Measurements from ENCODE around the gene DGKI. TPM values are rescaled to one million over a fixed set of nuclear protein-coding genes. Genes with fewer than 3 reads are reported as not detected.

DGKI gene
- polyA plus RNA-seq (2011; rRNA removed): 1.3 and 1.4 TPM in 2 replicates
- polyA minus RNA-seq (2011; rRNA and poly(A)+ RNA removed): 7.3 and 8.2 TPM in 2 replicates

- TF ChIP-seq CTCF (IDR thresholded peaks at IDR 0.05; ENCODE audit: insufficient read depth, low read depth, low read length): no peak
- no peak for DNase-seq (ENCODE audit: low read depth)
- Histone ChIP-seq H3K27me3 (ENCODE audit: control insufficient read depth, insufficient read depth, low read length) (no peaks in the 10 kb centered on the region), H3K36me3 (ENCODE audit: control insufficient read depth, insufficient read depth, low read length) (no peaks in the 10 kb centered on the region; the same call in 1 of the 2 replicates), H3K4me3 (ENCODE audit: low read depth, low read length) (peak within 1 kb of the TSS; percentile 36)
- ChIA-PET POLR2A (no interaction called here), CTCF (interaction anchor here (0.6 to 1.6 kb wide), 4 partner anchors 11 to 193 kb away, joined by 3 to 4 read pairs (median 3); no protein-coding TSS in a partner anchor)
Measured at GRCh38 chr7:137846827-137847567, at the start of gene DGKI. DGKI (minus strand) TSS chr7:137846974.

GRCh38 chr7:137895301-137896221 lies 48.8 kb upstream of the DGKI start:
- TF ChIP-seq CTCF (IDR thresholded peaks at IDR 0.05; ENCODE audit: insufficient read depth, low read depth, low read length): no peak
- ChIA-PET CTCF (interaction anchor here (2.5 to 6.0 kb wide), 2 partner anchors 113 to 239 kb away, joined by 7 to 39 read pairs; no protein-coding TSS in a partner anchor), POLR2A (interaction anchor here (0.6 kb wide), 1 partner anchor 987 kb away, joined by 3 read pairs; no protein-coding TSS in a partner anchor)
- no peak for DNase-seq (ENCODE audit: low read depth)
- peaks cover 17% of the 10 kb centered on the region for H3K36me3 ChIP-seq (ENCODE audit: control insufficient read depth, insufficient read depth, low read length)
- no peak overlapping the region for H3K4me3 ChIP-seq (ENCODE audit: low read depth, low read length)
- no peaks in the 10 kb centered on the region for H3K27me3 ChIP-seq (ENCODE audit: control insufficient read depth, insufficient read depth, low read length)

- TF ChIP-seq CTCF (IDR thresholded peaks at IDR 0.05; ENCODE audit: insufficient read depth, low read depth, low read length): no peak
- no peaks in the 10 kb centered on the region for H3K27me3 ChIP-seq (ENCODE audit: control insufficient read depth, insufficient read depth, low read length)
- DNase-seq (ENCODE audit: low read depth): no peak
- no peak overlapping the region for H3K4me3 ChIP-seq (ENCODE audit: low read depth, low read length)
- CTCF ChIA-PET: interaction anchor here (1.0 to 6.0 kb wide), 4 partner anchors 109 to 267 kb away, joined by 3 to 39 read pairs (median 6); partner anchors contain the start of gene CREB3L2
- H3K36me3 ChIP-seq (ENCODE audit: control insufficient read depth, insufficient read depth, low read length): peaks cover 13% of the 10 kb centered on the region
- POLR2A ChIA-PET: no interaction called here
Measured at GRCh38 chr7:137893143-137893742, 46.5 kb upstream of the DGKI start.

- CTCF ChIA-PET: interaction anchor here (0.7 to 2.4 kb wide), 6 partner anchors 9 to 235 kb away, joined by 3 to 10 read pairs (median 4); no protein-coding TSS in a partner anchor
Measured at GRCh38 chr7:137891016-137891655, 44.4 kb upstream of the DGKI start.

More at GRCh38 chr7:137891016-137891655, 44.4 kb upstream of the DGKI start:
- Histone ChIP-seq H3K36me3 (ENCODE audit: control insufficient read depth, insufficient read depth, low read length) (peaks cover 12% of the 10 kb centered on the region), H3K27me3 (ENCODE audit: control insufficient read depth, insufficient read depth, low read length) (no peaks in the 10 kb centered on the region), H3K4me3 (ENCODE audit: low read depth, low read length) (no peak overlapping the region)
- POLR2A ChIA-PET: no interaction called here
- no peak for DNase-seq (ENCODE audit: low read depth)
- TF ChIP-seq CTCF (IDR thresholded peaks at IDR 0.05; ENCODE audit: insufficient read depth, low read depth, low read length): no peak
